ENCODE results near the gene MT1F.

GRCh38 chr16:56632848-56633365 is 24.9 kb upstream of the MT1F start:
- no peak for TF ChIP-seq ZNF75A (CRISPR knock-in tag; IDR thresholded peaks at IDR 0.05)
- TF ChIP-seq ZNF274 (IDR thresholded peaks at IDR 0.05; ENCODE audit: borderline replicate concordance, low read depth, low read length): no peak
- TF ChIP-seq MCM3 (IDR thresholded peaks at IDR 0.05): no peak
- no peak for TF ChIP-seq PRPF4 (IDR thresholded peaks at IDR 0.05; ENCODE audit: insufficient read depth, low read depth, low read length, poor library complexity, severe bottlenecking)
- no peak for TF ChIP-seq ESRRA (IDR thresholded peaks at IDR 0.05; ENCODE audit: borderline replicate concordance, low read depth)
- no peak for TF ChIP-seq STAT6 (CRISPR knock-in tag; IDR thresholded peaks at IDR 0.05)
- no peak for TF ChIP-seq GABPA (tag; conservative IDR thresholded peaks at IDR 0.05; ENCODE audit: low read depth)
- TF ChIP-seq CHD1 (IDR thresholded peaks at IDR 0.05; ENCODE audit: low read length): no peak
- TF ChIP-seq HBP1 (CRISPR knock-in tag; IDR thresholded peaks at IDR 0.05): no peak
- no peak for TF ChIP-seq NFE2 (IDR thresholded peaks at IDR 0.05; ENCODE audit: low read depth)
- TF ChIP-seq RAD21 (CRISPR knock-in tag; conservative IDR thresholded peaks at IDR 0.05 in 1 of 2, IDR thresholded peaks at IDR 0.05 in 1 of 2): no peak
- TF ChIP-seq, protein P1, sequence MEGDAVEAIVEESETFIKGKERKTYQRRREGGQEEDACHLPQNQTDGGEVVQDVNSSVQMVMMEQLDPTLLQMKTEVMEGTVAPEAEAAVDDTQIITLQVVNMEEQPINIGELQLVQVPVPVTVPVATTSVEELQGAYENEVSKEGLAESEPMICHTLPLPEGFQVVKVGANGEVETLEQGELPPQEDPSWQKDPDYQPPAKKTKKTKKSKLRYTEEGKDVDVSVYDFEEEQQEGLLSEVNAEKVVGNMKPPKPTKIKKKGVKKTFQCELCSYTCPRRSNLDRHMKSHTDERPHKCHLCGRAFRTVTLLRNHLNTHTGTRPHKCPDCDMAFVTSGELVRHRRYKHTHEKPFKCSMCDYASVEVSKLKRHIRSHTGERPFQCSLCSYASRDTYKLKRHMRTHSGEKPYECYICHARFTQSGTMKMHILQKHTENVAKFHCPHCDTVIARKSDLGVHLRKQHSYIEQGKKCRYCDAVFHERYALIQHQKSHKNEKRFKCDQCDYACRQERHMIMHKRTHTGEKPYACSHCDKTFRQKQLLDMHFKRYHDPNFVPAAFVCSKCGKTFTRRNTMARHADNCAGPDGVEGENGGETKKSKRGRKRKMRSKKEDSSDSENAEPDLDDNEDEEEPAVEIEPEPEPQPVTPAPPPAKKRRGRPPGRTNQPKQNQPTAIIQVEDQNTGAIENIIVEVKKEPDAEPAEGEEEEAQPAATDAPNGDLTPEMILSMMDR (IDR thresholded peaks at IDR 0.05 in 2 of 3, conservative IDR thresholded peaks at IDR 0.05 in 1 of 3; ENCODE audit: insufficient read depth in 2 of 3, low read depth in 1 of 3, low read length in 3 of 3): no peak
